GM23338 (cell line): ENCODE data around the gene KLHL26. TPM values are rescaled to one million over a fixed set of nuclear protein-coding genes. Genes with fewer than 3 reads are reported as not detected.
A peak's percentile ranks its signal among the peaks of the same experiment; 100 is the strongest.

Experiments
- ATAC-seq: fragments of 200-7000 bp; cut with Tn5 transposase; 3 replicates; pipeline ENCODE4 v1.9.1; 2020
- DNase-seq: peaks from one replicate; pipeline ENCODE4 v3.0.0-alpha.2; 2015; ENCODE audit warnings: low spot score
- H2AFZ ChIP-seq: fragments of 200-600 bp; sonication (generic); 2 replicates; pipeline ENCODE4 v1.8.0; 2016; ENCODE audit warnings: antibody characterized with exemption, mild to moderate bottlenecking, moderate library complexity
- H3F3A ChIP-seq: fragments of 200-600 bp; sonication (generic); replicated peaks from 2 replicates; pipeline ENCODE4 v1.8.0; 2017; ENCODE audit warnings: antibody characterized with exemption, mixed run types, low read depth
- H3K27ac ChIP-seq: fragments of 200-600 bp; sonication (generic); 2 replicates; pipeline ENCODE4 v1.6.1; 2016; ENCODE audit warnings: low read depth
- H3K27me3 ChIP-seq: fragments of 200-600 bp; sonication (generic); 2 replicates; pipeline ENCODE4 v1.8.0; 2016; ENCODE audit warnings: mild to moderate bottlenecking, mixed run types, moderate library complexity; ENCODE audit not compliant: insufficient read depth
- H3K36me3 ChIP-seq: fragments of 200-600 bp; sonication (generic); 2 replicates; pipeline ENCODE4 v1.8.0; 2016; ENCODE audit warnings: mild to moderate bottlenecking; ENCODE audit not compliant: insufficient read depth
- H3K4me1 ChIP-seq: fragments of 200-600 bp; sonication (generic); 2 replicates; pipeline ENCODE4 v1.8.0; 2016; ENCODE audit warnings: mild to moderate bottlenecking, moderate library complexity; ENCODE audit not compliant: insufficient read depth
- H3K4me2 ChIP-seq: fragments of 200-600 bp; sonication (generic); 2 replicates; pipeline ENCODE4 v1.7.1; 2017; ENCODE audit warnings: mixed run types
- H3K4me3 ChIP-seq: fragments of 200-600 bp; sonication (generic); 2 replicates; pipeline ENCODE4 v1.6.1; 2016; ENCODE audit warnings: mixed run types
- H3K79me2 ChIP-seq: fragments of 200-600 bp; sonication (generic); replicated peaks from 2 replicates; pipeline ENCODE4 v1.8.0; 2017; ENCODE audit warnings: mild to moderate bottlenecking; ENCODE audit not compliant: insufficient read depth
- H3K9me2 ChIP-seq: fragments of 200-600 bp; sonication (generic); 2 replicates; pipeline ENCODE4 v1.8.0; 2017; ENCODE audit not compliant: insufficient read depth
- H4K20me1 ChIP-seq: fragments of 200-600 bp; sonication (generic); replicated peaks from 2 replicates; pipeline ENCODE4 v1.8.0; 2017; ENCODE audit warnings: mild to moderate bottlenecking; ENCODE audit not compliant: insufficient read depth
- H3K27ac Mint-ChIP-seq: 2 replicates; pipeline ENCODE4 v1.8.0; 2020; ENCODE audit warnings: inconsistent platforms, mild to moderate bottlenecking, moderate library complexity, mixed read lengths
- H3K27me3 Mint-ChIP-seq: 3 replicates; pipeline ENCODE4 v1.8.0; 2022; ENCODE audit warnings: low read depth, mild to moderate bottlenecking, moderate library complexity, mixed read lengths, inconsistent platforms; ENCODE audit not compliant: insufficient read depth, poor library complexity
- H3K36me3 Mint-ChIP-seq: 3 replicates; pipeline ENCODE4 v1.8.0; 2021; ENCODE audit warnings: low read depth, mild to moderate bottlenecking, inconsistent platforms, moderate library complexity, mixed read lengths
- H3K4me1 Mint-ChIP-seq: 3 replicates; pipeline ENCODE4 v1.8.0; 2020; ENCODE audit warnings: mild to moderate bottlenecking, inconsistent platforms, mixed read lengths
- H3K4me3 Mint-ChIP-seq: 3 replicates; pipeline ENCODE4 v1.8.0; 2021; ENCODE audit warnings: moderate library complexity, mild to moderate bottlenecking, inconsistent platforms, mixed read lengths
- H3K9me3 Mint-ChIP-seq: 3 replicates; pipeline ENCODE4 v1.8.0; 2020; ENCODE audit warnings: moderate library complexity, mild to moderate bottlenecking, inconsistent platforms, mixed read lengths
- CREB1 ChIP-seq: fragments of 250-450 bp; sonication (Bioruptor Pico); IDR thresholded peaks from 2 replicates; pipeline ENCODE4 v1.5.0; 2020; ENCODE audit warnings: low read depth, mild to moderate bottlenecking, moderate library complexity
- EZH2 ChIP-seq: fragments of 200-600 bp; sonication (generic); IDR thresholded peaks from one replicate; pipeline ENCODE4 v1.8.0; 2017; ENCODE audit warnings: antibody characterized with exemption, mild to moderate bottlenecking, low read depth; ENCODE audit not compliant: unreplicated experiment
- EZH2phosphoT487 ChIP-seq: fragments of 200-600 bp; sonication (generic); IDR thresholded peaks from one replicate; pipeline ENCODE4 v1.8.1; 2018; ENCODE audit warnings: antibody characterized with exemption; ENCODE audit not compliant: unreplicated experiment
- JUNB ChIP-seq: IDR thresholded peaks from one replicate; pipeline ENCODE4 v1.6.1; 2016; ENCODE audit warnings: antibody characterized with exemption; ENCODE audit not compliant: unreplicated experiment
- NANOG ChIP-seq: IDR thresholded peaks from 2 replicates; pipeline ENCODE4 v1.6.1; 2016; ENCODE audit warnings: antibody characterized with exemption, borderline replicate concordance
- POLR2AphosphoS5 ChIP-seq: IDR thresholded peaks from 2 replicates; pipeline ENCODE4 v1.6.1; 2016; ENCODE audit warnings: antibody characterized with exemption, low read depth
- STAT1 ChIP-seq: IDR thresholded peaks from one replicate; pipeline ENCODE4 v1.6.1; 2016; ENCODE audit warnings: antibody characterized with exemption; ENCODE audit not compliant: unreplicated experiment
- ZNF114 ChIP-seq: fragments of 250-450 bp; sonication (Bioruptor Pico); IDR thresholded peaks from 2 replicates; pipeline ENCODE4 v1.5.0; 2020; ENCODE audit warnings: mild to moderate bottlenecking, moderate library complexity
- ZNF331 ChIP-seq: fragments of 250-450 bp; sonication (Bioruptor Pico); IDR thresholded peaks from 2 replicates; pipeline ENCODE4 v1.5.0; 2020; ENCODE audit warnings: low read depth, mild to moderate bottlenecking, moderate library complexity
- ZNF462 ChIP-seq: fragments of 250-450 bp; sonication (Bioruptor Pico); IDR thresholded peaks from 2 replicates; pipeline ENCODE4 v1.5.0; 2020; ENCODE audit warnings: mild to moderate bottlenecking, moderate library complexity
- polyA plus RNA-seq: library from polyadenylated mRNA; unstranded; fragments of >200 nt; fragmentation: Nextera tagmentation; extraction: Ambion mirVana; gene quantifications from 2 replicates; pipeline ENCODE4 v1.2.1, GENCODE V29; 2016
- total RNA-seq: library from RNA; depleted of rRNA; stranded (reverse); fragments of >200 nt; shearing (Covaris generic); gene quantifications from 2 replicates; pipeline ENCODE4 v1.2.3, GENCODE V29; 2014
- TF ChIP-seq, protein P1 (sequence below): IDR thresholded peaks from 2 replicates; pipeline ENCODE4 v1.6.1; 2016; ENCODE audit warnings: antibody characterized with exemption
- TF ChIP-seq, protein P2 (sequence below): IDR thresholded peaks from one replicate; pipeline ENCODE4 v1.6.1; 2018; ENCODE audit warnings: antibody characterized with exemption; ENCODE audit not compliant: unreplicated experiment

The KLHL26 gene
- total and polyA plus RNA-seq, 2 experiments from 2014 or later: 3.6 to 11.2 TPM

DNA sequence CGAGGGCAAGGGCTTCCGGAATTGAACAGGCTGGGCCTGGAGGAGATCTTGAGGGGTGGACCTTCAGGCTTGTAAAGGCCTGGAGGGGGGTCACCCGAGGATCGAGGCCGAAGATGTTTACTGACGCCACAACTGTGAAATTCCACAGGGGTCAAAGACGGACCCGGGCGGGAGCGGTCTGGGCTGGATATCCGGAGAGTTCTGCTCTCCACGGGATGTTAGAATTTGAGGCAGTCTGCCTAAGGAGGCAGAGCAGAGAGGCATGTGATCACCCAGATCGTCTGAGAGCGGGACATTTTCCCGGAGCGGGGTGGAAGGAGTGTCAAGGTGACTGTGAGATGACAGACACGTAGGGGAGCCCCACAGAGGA is 13.2 kb downstream of the KLHL26 start (continued):
- TF ChIP-seq, protein P1, sequence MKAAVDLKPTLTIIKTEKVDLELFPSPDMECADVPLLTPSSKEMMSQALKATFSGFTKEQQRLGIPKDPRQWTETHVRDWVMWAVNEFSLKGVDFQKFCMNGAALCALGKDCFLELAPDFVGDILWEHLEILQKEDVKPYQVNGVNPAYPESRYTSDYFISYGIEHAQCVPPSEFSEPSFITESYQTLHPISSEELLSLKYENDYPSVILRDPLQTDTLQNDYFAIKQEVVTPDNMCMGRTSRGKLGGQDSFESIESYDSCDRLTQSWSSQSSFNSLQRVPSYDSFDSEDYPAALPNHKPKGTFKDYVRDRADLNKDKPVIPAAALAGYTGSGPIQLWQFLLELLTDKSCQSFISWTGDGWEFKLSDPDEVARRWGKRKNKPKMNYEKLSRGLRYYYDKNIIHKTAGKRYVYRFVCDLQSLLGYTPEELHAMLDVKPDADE: no peak
- no peak for TF ChIP-seq STAT1

DNA sequence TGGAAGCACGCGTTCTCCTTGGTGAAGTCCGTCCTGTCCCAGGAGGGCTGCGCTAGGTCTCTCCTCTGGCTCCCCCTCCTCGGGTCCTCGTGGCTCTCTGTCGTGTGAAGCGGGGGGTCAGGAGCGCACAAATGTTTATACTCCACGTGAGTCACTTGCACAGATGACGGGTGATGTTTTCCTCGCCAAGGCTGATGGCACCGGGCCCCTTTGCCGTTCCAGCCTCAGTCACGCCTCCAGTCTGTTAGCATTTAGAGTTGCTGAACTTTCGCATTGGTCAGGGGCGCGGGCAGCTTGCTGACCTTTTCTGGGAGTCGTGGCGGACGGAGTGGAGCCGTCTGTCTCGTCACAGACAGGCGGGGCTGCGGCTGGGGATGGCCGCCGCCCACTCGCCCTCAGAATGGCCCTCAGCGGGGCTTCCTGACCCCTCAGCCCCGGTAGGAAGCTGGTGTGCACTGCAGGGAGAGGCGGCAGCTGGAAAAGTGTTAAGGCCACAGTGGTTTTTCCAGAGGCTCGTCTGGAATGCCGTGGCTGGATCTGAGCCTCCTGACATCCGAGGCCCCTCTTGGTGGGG is 13.7 kb downstream of the KLHL26 start:
- Mint-ChIP-seq H3K4me3 (no peak overlapping the region), H3K27ac (no peak overlapping the region), H3K9me3 (no peaks in the 10 kb centered on the region; the same call in 1 of the 3 replicates), H3K4me1 (peaks cover 34% of the 10 kb centered on the region), H3K36me3 (no peaks in the 10 kb centered on the region; the same call in 2 of the 3 replicates), H3K27me3 (peaks cover 16% of the 10 kb centered on the region)
- H3K9me2 ChIP-seq: 0 out of 2 replicates have a peak, but pooled peaks cover 6% of the 10 kb centered on the region
- no peaks in the 10 kb centered on the region for H3K27me3 ChIP-seq
- H3K36me3 ChIP-seq: no peaks in the 10 kb centered on the region
- H3K4me1 ChIP-seq: peaks cover 9% of the 10 kb centered on the region; the same call in 1 of the 2 replicates
- H3K4me3 ChIP-seq: no peak overlapping the region
- H3F3A ChIP-seq: peaks cover 3% of the 10 kb centered on the region; the same call in 1 of the 2 replicates
- H3K79me2 ChIP-seq: peaks cover 4% of the 10 kb centered on the region; the same call in 1 of the 2 replicates
- H2AFZ ChIP-seq: no peak overlapping the region
- ATAC-seq (peak; percentile 33), DNase-seq (no peak)
- H3K27ac ChIP-seq: no peak overlapping the region
- H3K4me2 ChIP-seq: no peak overlapping the region
- H4K20me1 ChIP-seq: no peaks in the 10 kb centered on the region; the same call in 1 of the 2 replicates
- TF ChIP-seq STAT1 (no peak), ZNF114 (no peak), POLR2AphosphoS5 (no peak), ZNF331 (CRISPR knock-in tag) (no peak), EZH2phosphoT487 (no peak), ZNF462 (no peak), JUNB (no peak), CREB1 (CRISPR knock-in tag) (no peak), EZH2 (no peak), NANOG (no peak)
- TF ChIP-seq, protein P1: no peak
- TF ChIP-seq, protein P2, sequence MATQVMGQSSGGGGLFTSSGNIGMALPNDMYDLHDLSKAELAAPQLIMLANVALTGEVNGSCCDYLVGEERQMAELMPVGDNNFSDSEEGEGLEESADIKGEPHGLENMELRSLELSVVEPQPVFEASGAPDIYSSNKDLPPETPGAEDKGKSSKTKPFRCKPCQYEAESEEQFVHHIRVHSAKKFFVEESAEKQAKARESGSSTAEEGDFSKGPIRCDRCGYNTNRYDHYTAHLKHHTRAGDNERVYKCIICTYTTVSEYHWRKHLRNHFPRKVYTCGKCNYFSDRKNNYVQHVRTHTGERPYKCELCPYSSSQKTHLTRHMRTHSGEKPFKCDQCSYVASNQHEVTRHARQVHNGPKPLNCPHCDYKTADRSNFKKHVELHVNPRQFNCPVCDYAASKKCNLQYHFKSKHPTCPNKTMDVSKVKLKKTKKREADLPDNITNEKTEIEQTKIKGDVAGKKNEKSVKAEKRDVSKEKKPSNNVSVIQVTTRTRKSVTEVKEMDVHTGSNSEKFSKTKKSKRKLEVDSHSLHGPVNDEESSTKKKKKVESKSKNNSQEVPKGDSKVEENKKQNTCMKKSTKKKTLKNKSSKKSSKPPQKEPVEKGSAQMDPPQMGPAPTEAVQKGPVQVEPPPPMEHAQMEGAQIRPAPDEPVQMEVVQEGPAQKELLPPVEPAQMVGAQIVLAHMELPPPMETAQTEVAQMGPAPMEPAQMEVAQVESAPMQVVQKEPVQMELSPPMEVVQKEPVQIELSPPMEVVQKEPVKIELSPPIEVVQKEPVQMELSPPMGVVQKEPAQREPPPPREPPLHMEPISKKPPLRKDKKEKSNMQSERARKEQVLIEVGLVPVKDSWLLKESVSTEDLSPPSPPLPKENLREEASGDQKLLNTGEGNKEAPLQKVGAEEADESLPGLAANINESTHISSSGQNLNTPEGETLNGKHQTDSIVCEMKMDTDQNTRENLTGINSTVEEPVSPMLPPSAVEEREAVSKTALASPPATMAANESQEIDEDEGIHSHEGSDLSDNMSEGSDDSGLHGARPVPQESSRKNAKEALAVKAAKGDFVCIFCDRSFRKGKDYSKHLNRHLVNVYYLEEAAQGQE: no peak
